NCI-H510A (cell line): ENCODE data around the gene BDP1.
"Not testable (repeated sequence)": the region's sequence is repeated elsewhere in the genome, so short reads cannot be mapped to it uniquely, and the experiment has no call there.

Experiments
- DNase-seq: peaks from one replicate; lab custom pipeline; 2025; lab: John Stamatoyannopoulos, UW

The BDP1 gene

GRCh38 chr5:71460693-71461092, 5.2 kb downstream of the BDP1 start:
- DNase-seq = no peak

GRCh38 chr5:71461360-71461759, 5.9 kb downstream of the BDP1 start:
- no peak for DNase-seq

GRCh38 chr5:71471193-71471592, 15.7 kb downstream of the BDP1 start:
- DNase-seq = no peak

- DNase-seq = no peak
Measured at GRCh38 chr5:71475788-71476384, 20.4 kb downstream of the BDP1 start.

GRCh38 chr5:71481441-71481840, 26.0 kb downstream of the BDP1 start:
- DNase-seq = no peak

- no peak for DNase-seq
Measured at GRCh38 chr5:71482132-71482531, 26.7 kb downstream of the BDP1 start.

- DNase-seq = no peak
Measured at GRCh38 chr5:71483355-71483754, 27.9 kb downstream of the BDP1 start.

- DNase-seq = no peak
Measured at GRCh38 chr5:71492817-71493615, 37.6 kb downstream of the BDP1 start.

GRCh38 chr5:71494202-71494601, 38.8 kb downstream of the BDP1 start:
- not testable (repeated sequence) for DNase-seq

- not testable (repeated sequence) for DNase-seq
Measured at GRCh38 chr5:71498756-71499155, 43.3 kb downstream of the BDP1 start.

GRCh38 chr5:71503536-71503935, 48.1 kb downstream of the BDP1 start:
- no peak for DNase-seq

GRCh38 chr5:71522151-71522550, 66.7 kb downstream of the BDP1 start:
- DNase-seq = no peak

GRCh38 chr5:71525611-71526010, 70.2 kb downstream of the BDP1 start:
- DNase-seq = not testable (repeated sequence)

GRCh38 chr5:71528206-71528605, 72.8 kb downstream of the BDP1 start:
- no peak for DNase-seq

GRCh38 chr5:71529682-71530081, 74.2 kb downstream of the BDP1 start:
- DNase-seq = no peak

GRCh38 chr5:71533142-71533541, 77.7 kb downstream of the BDP1 start:
- no peak for DNase-seq

GRCh38 chr5:71533615-71534014, 78.2 kb downstream of the BDP1 start:
- DNase-seq = no peak

GRCh38 chr5:71537687-71538086, 82.2 kb downstream of the BDP1 start:
- DNase-seq = no peak

GRCh38 chr5:71550885-71551284, 95.4 kb downstream of the BDP1 start:
- not testable (repeated sequence) for DNase-seq

- not testable (repeated sequence) for DNase-seq
Measured at GRCh38 chr5:71551582-71551981, 96.1 kb downstream of the BDP1 start.

GRCh38 chr5:71552026-71552749, 96.7 kb downstream of the BDP1 start:
- DNase-seq = not testable (repeated sequence)

- DNase-seq = no peak
Measured at GRCh38 chr5:71563161-71563560, 107.7 kb downstream of the BDP1 start.

GRCh38 chr5:71564895-71565294, 109.4 kb downstream of the BDP1 start:
- no peak for DNase-seq
